Neural cell (in vitro differentiated cells): ENCODE measurements around the gene HBQ1. TPM values are rescaled to one million over a fixed set of nuclear protein-coding genes. Genes with fewer than 3 reads are reported as not detected.
"Not testable (repeated sequence)": the region's sequence is repeated elsewhere in the genome, so short reads cannot be mapped to it uniquely, and the experiment has no call there.

Experiments used
- H2AFZ ChIP-seq: fragments of 200-600, 300-800 bp; sonication (generic), shearing (Covaris generic); 2 replicates; pipeline ENCODE4 v1.6.0; 2014; ENCODE audit warnings: low read depth, mild to moderate bottlenecking, antibody characterized with exemption, low read length, moderate library complexity
- H3F3A ChIP-seq: fragments of 200-600 bp; shearing (Covaris generic); 2 replicates; pipeline ENCODE4 v1.6.1; 2016; ENCODE audit warnings: mild to moderate bottlenecking, moderate library complexity, mixed read lengths, antibody characterized with exemption, low read length; ENCODE audit not compliant: insufficient read depth, poor library complexity, severe bottlenecking
- H3K27ac ChIP-seq: fragments of 200-600, 300-800 bp; sonication (generic), shearing (Covaris generic); 2 replicates; pipeline ENCODE4 v1.5.1; 2014; ENCODE audit warnings: mild to moderate bottlenecking, low read length, moderate library complexity
- H3K27me3 ChIP-seq: fragments of 300-800, 200-600 bp; sonication (generic), shearing (Covaris generic); 2 replicates; pipeline ENCODE4 v1.6.0; 2014; ENCODE audit warnings: mild to moderate bottlenecking, low read depth, low read length, moderate library complexity; ENCODE audit not compliant: insufficient read depth
- H3K36me3 ChIP-seq: fragments of 300-800, 200-600 bp; sonication (generic), shearing (Covaris generic); 2 replicates; pipeline ENCODE4 v1.5.1; 2014; ENCODE audit warnings: mild to moderate bottlenecking, antibody characterized with exemption, low read length, moderate library complexity; ENCODE audit not compliant: insufficient read depth
- H3K4me2 ChIP-seq: fragments of 300-800, 200-600 bp; sonication (generic), shearing (Covaris generic); 2 replicates; pipeline ENCODE4 v1.6.0; 2014; ENCODE audit warnings: mild to moderate bottlenecking, low read length
- H3K4me3 ChIP-seq: fragments of 300-800, 200-600 bp; sonication (generic), shearing (Covaris generic); 2 replicates; pipeline ENCODE4 v1.5.1; 2014; ENCODE audit warnings: mild to moderate bottlenecking, low read length, moderate library complexity
- H3K79me2 ChIP-seq: fragments of 200-600 bp; shearing (Covaris generic); replicated peaks from 2 replicates; pipeline ENCODE4 v1.6.0; 2014; ENCODE audit warnings: mild to moderate bottlenecking, low read length, moderate library complexity; ENCODE audit not compliant: insufficient read depth
- H3K9ac ChIP-seq: fragments of 300-800, 200-600 bp; sonication (generic), shearing (Covaris generic); 2 replicates; pipeline ENCODE4 v1.6.1; 2016; ENCODE audit warnings: mild to moderate bottlenecking, low read length, mixed read lengths
- H3K9me2 ChIP-seq: fragments of 200-600 bp; shearing (Covaris generic); 2 replicates; pipeline ENCODE4 v1.6.1; 2016; ENCODE audit warnings: mild to moderate bottlenecking, low read length, mixed read lengths; ENCODE audit not compliant: insufficient read depth
- H3K9me3 ChIP-seq: fragments of 200-600, 300-800 bp; sonication (generic), shearing (Covaris generic); 2 replicates; pipeline ENCODE4 v1.6.1; 2016; ENCODE audit warnings: mild to moderate bottlenecking, mixed run types, low read length, moderate library complexity, mixed read lengths
- H4K20me1 ChIP-seq: fragments of 200-600 bp; shearing (Covaris generic); 2 replicates; pipeline ENCODE4 v1.6.1; 2016; ENCODE audit warnings: mild to moderate bottlenecking, mixed run types; ENCODE audit not compliant: insufficient read depth
- EP300 ChIP-seq: fragments of 450-650 bp; conservative IDR thresholded peaks from 2 replicates; pipeline ENCODE4 v1.6.1; 2014; ENCODE audit warnings: antibody characterized with exemption, mild to moderate bottlenecking, moderate library complexity; ENCODE audit not compliant: poor library complexity, severe bottlenecking
- EZH2 ChIP-seq: fragments of 200-600, 300-800 bp; shearing (Covaris generic), sonication (generic); IDR thresholded peaks from 2 replicates; pipeline ENCODE4 v1.6.1; 2014; ENCODE audit warnings: antibody characterized with exemption, low read length, borderline replicate concordance, mild to moderate bottlenecking; ENCODE audit not compliant: insufficient read depth, poor library complexity, severe bottlenecking
- MXI1 ChIP-seq: fragments of 450-650 bp; conservative IDR thresholded peaks from 2 replicates; pipeline ENCODE4 v1.6.1; 2014; ENCODE audit warnings: antibody characterized with exemption, mild to moderate bottlenecking; ENCODE audit not compliant: poor library complexity, severe bottlenecking
- POLR2AphosphoS5 ChIP-seq: IDR thresholded peaks from 2 replicates; pipeline ENCODE4 v1.6.1; 2012
- RAD21 ChIP-seq: fragments of 450-650 bp; conservative IDR thresholded peaks from 2 replicates; pipeline ENCODE4 v1.6.1; 2014; ENCODE audit warnings: antibody characterized with exemption, mild to moderate bottlenecking, moderate library complexity
- SMC3 ChIP-seq: fragments of 450-650 bp; conservative IDR thresholded peaks from 2 replicates; pipeline ENCODE4 v1.6.1; 2014; ENCODE audit warnings: antibody characterized with exemption, mild to moderate bottlenecking, moderate library complexity; ENCODE audit not compliant: poor library complexity
- TAF1 ChIP-seq: IDR thresholded peaks from 2 replicates; pipeline ENCODE4 v1.6.1; 2012; ENCODE audit warnings: low read depth
- polyA plus RNA-seq: library from polyadenylated mRNA; depleted of rRNA; stranded (reverse); fragments of >200 nt; gene quantifications from 2 replicates; pipeline ENCODE4 v1.2.3, GENCODE V29; 2014
- TF ChIP-seq, protein P1 (sequence below): IDR thresholded peaks from 2 replicates; pipeline ENCODE4 v1.6.1; 2012; ENCODE audit warnings: borderline replicate concordance
- TF ChIP-seq, protein P2 (sequence below): fragments of 450-650 bp; IDR thresholded peaks from 2 replicates; pipeline ENCODE4 v1.5.1; 2014; ENCODE audit warnings: antibody characterized with exemption, mild to moderate bottlenecking, moderate library complexity; ENCODE audit not compliant: poor library complexity, severe bottlenecking

HBQ1 gene
- polyA plus RNA-seq, 1 donor from 2014 or later: 4.5 TPM

DNA sequence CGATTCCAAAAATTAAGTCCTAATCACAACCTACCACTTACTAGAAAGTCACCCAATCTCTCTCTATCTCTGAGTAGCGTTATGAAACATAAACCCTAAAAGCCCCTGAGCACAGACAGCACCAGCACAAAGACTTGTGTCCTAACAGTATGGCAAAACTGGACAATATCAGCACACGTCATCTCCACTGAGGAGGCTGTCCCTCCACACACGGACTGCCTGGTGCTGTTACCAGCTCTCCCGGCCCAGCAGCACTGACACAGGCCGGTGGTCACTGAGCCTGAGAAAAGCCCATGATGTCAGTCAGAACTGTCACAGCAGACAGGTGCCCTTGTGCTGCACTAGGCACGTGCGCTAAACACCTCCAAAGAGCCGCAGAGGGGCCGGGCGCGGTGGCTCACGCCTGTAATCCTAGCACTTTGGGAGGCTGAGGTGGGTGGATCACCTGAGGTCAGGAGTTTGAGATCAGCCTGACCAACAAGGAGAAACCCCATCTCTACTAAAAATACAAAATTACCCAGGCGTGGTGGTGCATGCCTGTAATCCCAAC lies 31.4 kb downstream of the HBQ1 start:
- Histone ChIP-seq H3K36me3 (peaks cover 10% of the 10 kb centered on the region), H3K79me2 (peaks cover 29% of the 10 kb centered on the region)
- not testable (repeated sequence) for H3F3A ChIP-seq, H3K27ac ChIP-seq, H4K20me1 ChIP-seq, H3K9me3 ChIP-seq, H3K27me3 ChIP-seq, H3K4me3 ChIP-seq, H2AFZ ChIP-seq, H3K9ac ChIP-seq, H3K4me2 ChIP-seq, H3K9me2 ChIP-seq

DNA sequence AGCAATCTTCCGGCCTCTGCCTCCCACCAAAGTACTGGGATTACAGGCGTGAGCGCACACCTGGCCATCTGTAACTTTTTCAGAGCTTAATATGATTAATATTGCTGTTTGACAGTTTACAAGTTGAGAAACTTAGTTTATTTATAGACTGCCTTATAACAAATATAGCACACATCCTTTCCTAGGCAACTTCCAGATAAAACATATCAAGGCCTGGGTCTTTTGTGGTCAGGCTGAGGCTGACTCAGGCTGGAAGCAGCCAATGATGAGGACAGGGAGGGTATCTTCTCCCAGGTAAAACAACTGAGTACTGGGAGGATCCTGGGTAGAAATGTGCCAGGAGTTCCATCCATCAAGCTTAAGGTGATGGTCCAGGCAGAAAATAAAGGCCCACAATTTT lies 32.7 kb downstream of the HBQ1 start:
- peaks cover 8% of the 10 kb centered on the region for H4K20me1 ChIP-seq
- H3K9ac ChIP-seq: no peak overlapping the region
- peaks cover 9% of the 10 kb centered on the region for H3K36me3 ChIP-seq
- no peaks in the 10 kb centered on the region for H3F3A ChIP-seq
- no peaks in the 10 kb centered on the region for H3K9me3 ChIP-seq
- H2AFZ ChIP-seq: no peak overlapping the region
- H3K79me2 ChIP-seq: peaks cover 29% of the 10 kb centered on the region
- no peaks in the 10 kb centered on the region for H3K9me2 ChIP-seq
- no peak overlapping the region for H3K27ac ChIP-seq
- H3K4me2 ChIP-seq: no peak overlapping the region
- TF ChIP-seq RAD21: no peak
- no peak for TF ChIP-seq EZH2
- no peak for TF ChIP-seq SMC3
- TF ChIP-seq EP300: no peak
- TF ChIP-seq, protein P1, sequence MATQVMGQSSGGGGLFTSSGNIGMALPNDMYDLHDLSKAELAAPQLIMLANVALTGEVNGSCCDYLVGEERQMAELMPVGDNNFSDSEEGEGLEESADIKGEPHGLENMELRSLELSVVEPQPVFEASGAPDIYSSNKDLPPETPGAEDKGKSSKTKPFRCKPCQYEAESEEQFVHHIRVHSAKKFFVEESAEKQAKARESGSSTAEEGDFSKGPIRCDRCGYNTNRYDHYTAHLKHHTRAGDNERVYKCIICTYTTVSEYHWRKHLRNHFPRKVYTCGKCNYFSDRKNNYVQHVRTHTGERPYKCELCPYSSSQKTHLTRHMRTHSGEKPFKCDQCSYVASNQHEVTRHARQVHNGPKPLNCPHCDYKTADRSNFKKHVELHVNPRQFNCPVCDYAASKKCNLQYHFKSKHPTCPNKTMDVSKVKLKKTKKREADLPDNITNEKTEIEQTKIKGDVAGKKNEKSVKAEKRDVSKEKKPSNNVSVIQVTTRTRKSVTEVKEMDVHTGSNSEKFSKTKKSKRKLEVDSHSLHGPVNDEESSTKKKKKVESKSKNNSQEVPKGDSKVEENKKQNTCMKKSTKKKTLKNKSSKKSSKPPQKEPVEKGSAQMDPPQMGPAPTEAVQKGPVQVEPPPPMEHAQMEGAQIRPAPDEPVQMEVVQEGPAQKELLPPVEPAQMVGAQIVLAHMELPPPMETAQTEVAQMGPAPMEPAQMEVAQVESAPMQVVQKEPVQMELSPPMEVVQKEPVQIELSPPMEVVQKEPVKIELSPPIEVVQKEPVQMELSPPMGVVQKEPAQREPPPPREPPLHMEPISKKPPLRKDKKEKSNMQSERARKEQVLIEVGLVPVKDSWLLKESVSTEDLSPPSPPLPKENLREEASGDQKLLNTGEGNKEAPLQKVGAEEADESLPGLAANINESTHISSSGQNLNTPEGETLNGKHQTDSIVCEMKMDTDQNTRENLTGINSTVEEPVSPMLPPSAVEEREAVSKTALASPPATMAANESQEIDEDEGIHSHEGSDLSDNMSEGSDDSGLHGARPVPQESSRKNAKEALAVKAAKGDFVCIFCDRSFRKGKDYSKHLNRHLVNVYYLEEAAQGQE: no peak
- TF ChIP-seq, protein P2, sequence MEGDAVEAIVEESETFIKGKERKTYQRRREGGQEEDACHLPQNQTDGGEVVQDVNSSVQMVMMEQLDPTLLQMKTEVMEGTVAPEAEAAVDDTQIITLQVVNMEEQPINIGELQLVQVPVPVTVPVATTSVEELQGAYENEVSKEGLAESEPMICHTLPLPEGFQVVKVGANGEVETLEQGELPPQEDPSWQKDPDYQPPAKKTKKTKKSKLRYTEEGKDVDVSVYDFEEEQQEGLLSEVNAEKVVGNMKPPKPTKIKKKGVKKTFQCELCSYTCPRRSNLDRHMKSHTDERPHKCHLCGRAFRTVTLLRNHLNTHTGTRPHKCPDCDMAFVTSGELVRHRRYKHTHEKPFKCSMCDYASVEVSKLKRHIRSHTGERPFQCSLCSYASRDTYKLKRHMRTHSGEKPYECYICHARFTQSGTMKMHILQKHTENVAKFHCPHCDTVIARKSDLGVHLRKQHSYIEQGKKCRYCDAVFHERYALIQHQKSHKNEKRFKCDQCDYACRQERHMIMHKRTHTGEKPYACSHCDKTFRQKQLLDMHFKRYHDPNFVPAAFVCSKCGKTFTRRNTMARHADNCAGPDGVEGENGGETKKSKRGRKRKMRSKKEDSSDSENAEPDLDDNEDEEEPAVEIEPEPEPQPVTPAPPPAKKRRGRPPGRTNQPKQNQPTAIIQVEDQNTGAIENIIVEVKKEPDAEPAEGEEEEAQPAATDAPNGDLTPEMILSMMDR: no peak
- no peak for TF ChIP-seq MXI1
- TF ChIP-seq POLR2AphosphoS5: no peak
- TF ChIP-seq TAF1: no peak
- no peaks in the 10 kb centered on the region for H3K27me3 ChIP-seq
- H3K4me3 ChIP-seq: no peak overlapping the region

DNA sequence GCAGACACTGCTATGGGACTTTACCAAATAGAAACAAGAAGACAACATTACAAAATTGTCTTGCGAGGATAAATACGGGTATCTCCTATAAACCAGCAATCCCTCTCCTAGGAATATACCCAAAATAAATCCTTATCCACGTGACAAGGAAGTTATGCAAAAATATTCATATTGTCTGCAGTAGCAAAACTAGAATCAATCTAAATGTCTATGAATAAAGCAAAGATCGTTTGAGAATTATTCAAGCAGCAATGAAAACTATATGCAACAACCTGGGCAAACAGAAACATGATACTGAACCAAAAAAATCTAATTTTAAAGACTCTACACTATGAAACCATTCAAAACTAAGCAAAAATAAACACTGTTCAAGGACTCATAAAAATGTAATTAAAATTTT lies 39.8 kb downstream of the HBQ1 start:
- Histone ChIP-seq H3K4me2 (no peak overlapping the region), H4K20me1 (no peaks in the 10 kb centered on the region), H3K9me2 (no peaks in the 10 kb centered on the region), H3K9me3 (no peaks in the 10 kb centered on the region), H2AFZ (no peak overlapping the region), H3K9ac (no peak overlapping the region), H3K27me3 (no peaks in the 10 kb centered on the region), H3K79me2 (peaks cover 27% of the 10 kb centered on the region), H3F3A (no peaks in the 10 kb centered on the region), H3K4me3 (no peak overlapping the region), H3K36me3 (peaks cover 7% of the 10 kb centered on the region), H3K27ac (no peak overlapping the region)
- no peak for TF ChIP-seq SMC3
- no peak for TF ChIP-seq MXI1
- TF ChIP-seq EZH2: no peak
- no peak for TF ChIP-seq TAF1
- no peak for TF ChIP-seq RAD21
- TF ChIP-seq, protein P1: no peak
- no peak for TF ChIP-seq EP300
- TF ChIP-seq, protein P2: no peak
- no peak for TF ChIP-seq POLR2AphosphoS5
